Spleen (tissue), 11 donors: Measurements from ENCODE around the gene SCG5. TPM values are rescaled to one million over a fixed set of nuclear protein-coding genes. Genes with fewer than 3 reads are reported as not detected.

ENCODE experiments used
- DNase-seq: peaks from one replicate; pipeline ENCODE4 v3.0.0-alpha.2; 2020
- H3K27ac ChIP-seq, 8 donors: fragments of 200-600 bp; sonication (generic) in 7 of 8; 1 replicate in 4 of 8; 2 replicates in 4 of 8; pipeline versions ENCODE4 v1.5.0 to v1.8.0; 2016 to 2021; ENCODE audit warnings: inconsistent platforms in 4 of 8, mild to moderate bottlenecking in 4 of 8, moderate library complexity in 1 of 8
- H3K27me3 ChIP-seq, 7 donors: fragments of 200-600 bp; sonication (generic) in 6 of 7; replicated peaks in 1 of 7; 1 replicate in 4 of 7; 2 replicates in 3 of 7; pipeline versions ENCODE4 v1.5.0 to v1.8.0; 2016 to 2021; ENCODE audit warnings: inconsistent platforms in 3 of 7, mild to moderate bottlenecking in 1 of 7
- H3K36me3 ChIP-seq, 6 donors: fragments of 200-600 bp; sonication (generic) in 5 of 6; 1 replicate in 4 of 6; 2 replicates in 2 of 6; pipeline versions ENCODE4 v1.5.0 to v1.8.0; 2016 to 2021; ENCODE audit warnings: inconsistent platforms in 2 of 6
- H3K4me1 ChIP-seq, 6 donors: fragments of 200-600 bp; sonication (generic) in 5 of 6; 1 replicate in 3 of 6; 2 replicates in 3 of 6; pipeline versions ENCODE4 v1.5.0 to v1.8.0; 2016 to 2021; ENCODE audit warnings: inconsistent platforms in 3 of 6
- H3K4me3 ChIP-seq, 8 donors: fragments of 200-600 bp; sonication (generic) in 7 of 8; 1 replicate in 4 of 8; 2 replicates in 4 of 8; pipeline versions ENCODE4 v1.5.0 to v1.8.0; 2016 to 2021; ENCODE audit warnings: inconsistent platforms in 4 of 8, mild to moderate bottlenecking in 4 of 8, moderate library complexity in 2 of 8
- H3K9me3 ChIP-seq, 8 donors: fragments of 200-600 bp; sonication (generic) in 7 of 8; 1 replicate in 4 of 8; 2 replicates in 4 of 8; pipeline versions ENCODE4 v1.5.0 to v1.8.0; 2016 to 2021; ENCODE audit warnings: inconsistent platforms in 4 of 8
- POLR2A ChIP-seq, 3 donors: fragments of 450-650 bp; IDR thresholded peaks; one replicate each; pipeline ENCODE4 v1.5.1; 2017; ENCODE audit warnings: antibody characterized with exemption in 3 of 3, mild to moderate bottlenecking in 1 of 3
- POLR2AphosphoS5 ChIP-seq, 3 donors: sonication (generic); formaldehyde crosslinking; IDR thresholded peaks; one replicate each; pipeline ENCODE4 v1.5.1; 2017; ENCODE audit warnings: antibody characterized with exemption in 3 of 3
- WGBS, 5 donors: extraction: QIAGEN DNeasy Blood & Tissue Kit in 3 of 5; methylation state at CpG; one replicate each; pipeline versions ENCODE4 v1.1.5 to v1.1.7; 2013 to 2018; 5-methylcytosine and 5-hydroxymethylcytosine counted together
- intact Hi-C: fragments of 100-400 bp; cut with DNase I; formaldehyde crosslinking; loops from one replicate; pipeline ENCODE4 v1.15.0; 2023; ENCODE audit warnings: low total_unique reads
- polyA plus RNA-seq, 3 donors: library from polyadenylated mRNA; stranded (reverse); fragments of 200-250 nt; gene quantifications; one replicate each; pipeline ENCODE4 v1.2.1, GENCODE V29; 2013
- total RNA-seq, 7 donors: library from RNA; depleted of rRNA in 3 of 7; stranded (reverse); fragments of >200 nt in 3 of 7; fragmentation: NEBNext Ultra II Directional in 4 of 7; extraction: Animal tissue kit (Norgen Biotek cat#: 25700) in 4 of 7; gene quantifications; one replicate each; pipeline versions ENCODE4 v1.1.0 to v1.2.1, GENCODE V29; 2016 to 2021
- TF ChIP-seq, protein P1 (sequence below), 11 experiments: fragments of 200-600 bp in 7 of 11; fragments of 450-650 bp in 4 of 11; sonication (generic) in 4 of 11; IDR thresholded peaks in 8 of 11; conservative IDR thresholded peaks in 3 of 11; 1 replicate in 7 of 11; 2 replicates in 4 of 11; pipeline versions ENCODE4 v1.4.0 to v1.8.0; 2016 to 2021; ENCODE audit warnings: antibody characterized with exemption in 11 of 11, inconsistent platforms in 4 of 11, mild to moderate bottlenecking in 1 of 11
- donor health status: healthy with polysubstance abuse.
- donor health status: DM: no; HTN: no; CAD: no; lungs with moderate emphysema.
- donor health status: DM: no; HTN: no; CAD: no.
- donor health status: Bipolar disorder and iron deficiency.
- donor health status: healthy.
- donor health status: DM: no; HTN: no; CAD: no.
- donor health status: DM: yes; HTN: yes; CAD: no.

SCG5 gene
- total and polyA plus RNA-seq, 10 donors: 0.54 to 2.4 (median 1.2) TPM; not detected in 5

DNA sequence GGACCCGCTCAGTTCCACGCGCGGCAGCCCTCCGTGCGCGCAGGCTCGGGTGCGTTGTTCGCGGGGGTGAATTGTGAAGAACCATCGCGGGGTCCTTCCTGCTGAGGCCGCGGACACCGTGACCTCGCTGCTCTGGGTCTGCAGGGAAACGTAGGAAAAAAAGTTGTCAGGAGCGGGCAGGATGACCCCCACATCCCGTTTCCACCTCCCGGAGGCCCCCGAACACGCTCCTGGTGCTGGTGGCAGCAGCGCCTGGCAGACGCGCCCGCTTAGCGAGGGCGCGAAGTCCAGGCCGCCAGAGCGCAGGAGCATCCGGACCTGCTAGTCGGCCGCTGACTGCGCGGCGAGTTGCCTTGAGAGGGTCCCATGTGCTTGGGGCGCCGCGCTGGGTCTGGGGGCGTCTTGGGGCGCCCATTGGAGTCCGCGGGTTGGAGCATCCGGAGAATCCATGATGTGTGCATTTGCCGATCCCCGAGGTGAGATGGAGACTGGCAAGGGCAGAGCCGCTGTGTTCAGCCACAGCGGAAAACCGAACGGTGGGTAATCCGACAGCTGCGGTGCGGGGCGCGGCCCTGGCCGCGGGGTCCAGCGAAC is 76.8 kb downstream of the SCG5 start:
- DNase-seq: no peak
- Histone ChIP-seq H3K27ac (no peak overlapping the region), H3K4me1 (peaks cover 19 to 36% (median 30%) of the 10 kb centered on the region in 6 donors), H3K27me3 (peaks cover 8 to 82% (median 59%) of the 10 kb centered on the region in 7 donors), H3K36me3 (no peaks in the 10 kb centered on the region), H3K9me3 (no peaks in the 10 kb centered on the region), H3K4me3 (peak overlapping the region in 7 of 8 donors; percentile 14 to 61 (median 26))
- TF ChIP-seq, protein P1, sequence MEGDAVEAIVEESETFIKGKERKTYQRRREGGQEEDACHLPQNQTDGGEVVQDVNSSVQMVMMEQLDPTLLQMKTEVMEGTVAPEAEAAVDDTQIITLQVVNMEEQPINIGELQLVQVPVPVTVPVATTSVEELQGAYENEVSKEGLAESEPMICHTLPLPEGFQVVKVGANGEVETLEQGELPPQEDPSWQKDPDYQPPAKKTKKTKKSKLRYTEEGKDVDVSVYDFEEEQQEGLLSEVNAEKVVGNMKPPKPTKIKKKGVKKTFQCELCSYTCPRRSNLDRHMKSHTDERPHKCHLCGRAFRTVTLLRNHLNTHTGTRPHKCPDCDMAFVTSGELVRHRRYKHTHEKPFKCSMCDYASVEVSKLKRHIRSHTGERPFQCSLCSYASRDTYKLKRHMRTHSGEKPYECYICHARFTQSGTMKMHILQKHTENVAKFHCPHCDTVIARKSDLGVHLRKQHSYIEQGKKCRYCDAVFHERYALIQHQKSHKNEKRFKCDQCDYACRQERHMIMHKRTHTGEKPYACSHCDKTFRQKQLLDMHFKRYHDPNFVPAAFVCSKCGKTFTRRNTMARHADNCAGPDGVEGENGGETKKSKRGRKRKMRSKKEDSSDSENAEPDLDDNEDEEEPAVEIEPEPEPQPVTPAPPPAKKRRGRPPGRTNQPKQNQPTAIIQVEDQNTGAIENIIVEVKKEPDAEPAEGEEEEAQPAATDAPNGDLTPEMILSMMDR (IDR thresholded peaks at IDR 0.05 in 8 of 11, conservative IDR thresholded peaks at IDR 0.05 in 3 of 11): no peak
- no peak for TF ChIP-seq POLR2AphosphoS5 (IDR thresholded peaks at IDR 0.05)
- no peak for TF ChIP-seq POLR2A (IDR thresholded peaks at IDR 0.05)
- intact Hi-C loops: no loop called here
- WGBS, 5 donors: 2 to 14% (median 3%) methylated on average over 13 to 60 of the region's 60 CpGs

DNA sequence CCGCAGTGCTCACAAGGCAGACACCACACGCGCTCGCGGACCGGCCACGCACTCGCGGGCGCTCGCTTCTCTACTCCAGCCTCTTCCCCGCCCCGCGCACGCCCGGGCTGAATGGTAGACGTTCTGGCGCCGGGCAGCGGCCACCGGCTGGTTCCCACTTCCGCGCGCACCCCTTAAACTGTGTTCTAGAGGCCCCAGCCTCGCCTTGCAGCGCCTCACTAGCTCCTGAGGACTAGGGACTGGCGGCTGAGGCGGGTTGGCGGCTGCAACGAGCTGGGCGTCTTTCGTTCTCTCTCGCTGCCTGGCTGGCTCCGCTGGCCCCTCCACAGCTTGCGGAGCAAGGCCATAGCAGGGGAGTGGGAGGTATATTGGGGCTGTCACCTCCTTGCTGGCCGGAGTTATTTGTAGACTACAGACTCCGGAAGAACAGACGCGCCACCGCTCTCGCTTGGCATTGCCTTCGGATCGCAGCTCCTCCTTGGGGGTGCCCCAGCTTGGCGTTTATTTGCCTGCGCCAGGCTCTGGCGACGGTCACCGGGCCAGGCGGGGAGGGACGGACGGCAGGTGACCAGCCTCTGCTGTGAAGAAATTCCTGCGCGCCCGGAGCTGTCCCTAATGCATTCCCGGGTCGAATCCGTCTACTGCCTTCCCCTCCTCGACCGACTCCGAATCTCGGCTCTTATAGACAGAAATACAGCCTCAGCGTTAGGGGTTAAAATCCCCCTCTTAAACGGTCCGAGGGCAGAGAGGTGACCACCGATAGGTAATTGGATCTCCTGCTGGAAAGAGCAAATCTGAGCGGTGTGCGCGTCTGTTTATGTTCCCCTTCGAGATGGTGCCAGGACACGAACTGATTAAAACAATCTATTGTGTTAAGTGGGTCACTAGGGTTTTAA is 77.6 kb downstream of the SCG5 start:
- H3K27ac ChIP-seq: no peak overlapping the region
- H3K4me3 ChIP-seq: peak overlapping the region in 6 of 8 donors; percentile 14 to 61 (median 28)
- no peaks in the 10 kb centered on the region for H3K36me3 ChIP-seq
- 3 to 8% (median 4%) methylated on average over 43 to 70 of the region's 70 CpGs for WGBS, 5 donors
- H3K9me3 ChIP-seq: no peaks in the 10 kb centered on the region
- H3K27me3 ChIP-seq: peaks cover 8 to 75% (median 59%) of the 10 kb centered on the region in 7 donors
- no peak for TF ChIP-seq POLR2A (IDR thresholded peaks at IDR 0.05)
- TF ChIP-seq, protein P1 (IDR thresholded peaks at IDR 0.05 in 8 of 11, conservative IDR thresholded peaks at IDR 0.05 in 3 of 11): no peak
- no peak for TF ChIP-seq POLR2AphosphoS5 (IDR thresholded peaks at IDR 0.05)
- DNase-seq: no peak
- intact Hi-C loops: no loop called here
- peaks cover 19 to 36% (median 30%) of the 10 kb centered on the region in 6 donors for H3K4me1 ChIP-seq

DNA sequence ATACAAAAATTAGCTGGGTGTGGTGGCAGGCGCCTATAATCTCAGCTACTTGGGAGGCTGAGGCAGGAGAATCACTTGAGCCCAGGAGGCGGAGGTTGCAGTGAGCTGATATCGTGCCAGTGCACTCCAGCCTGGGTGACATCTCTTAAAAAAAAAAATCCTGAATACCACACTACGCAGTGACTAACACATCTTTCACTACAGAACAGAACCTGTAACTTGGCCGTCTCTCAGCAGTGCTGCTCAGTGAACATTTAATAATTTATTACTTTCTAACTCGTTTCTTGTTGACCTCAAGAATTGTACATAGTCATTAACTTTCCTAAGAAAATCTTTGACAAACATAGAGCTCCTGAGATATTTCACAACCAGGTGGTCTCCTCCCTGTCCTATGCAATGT is 80.1 kb downstream of the SCG5 start:
- no peak overlapping the region for H3K27ac ChIP-seq
- 82 to 90% (median 86%) methylated on average over 6 of the region's 6 CpGs for WGBS, 5 donors
- intact Hi-C loops: no loop called here

More for the DNA sequence above, 80.1 kb downstream of the SCG5 start:
- Histone ChIP-seq H3K36me3 (no peaks in the 10 kb centered on the region), H3K9me3 (no peaks in the 10 kb centered on the region), H3K4me3 (no peak overlapping the region), H3K27me3 (peaks cover 8 to 49% (median 37%) of the 10 kb centered on the region in 7 donors), H3K4me1 (peaks cover 19 to 30% (median 28%) of the 10 kb centered on the region in 6 donors)
- no peak for DNase-seq
- no peak for TF ChIP-seq POLR2AphosphoS5 (IDR thresholded peaks at IDR 0.05)
- TF ChIP-seq, protein P1 (IDR thresholded peaks at IDR 0.05 in 8 of 11, conservative IDR thresholded peaks at IDR 0.05 in 3 of 11): no peak
